Ishikawa (cell line): Measurements from ENCODE around the gene TDRD5.

ENCODE experiments used
- CEBPB ChIP-seq: IDR thresholded peaks from 2 replicates; pipeline ENCODE4 v1.6.1; 2012
- CREB1 ChIP-seq: IDR thresholded peaks from 2 replicates; pipeline ENCODE4 v1.6.1; 2012; ENCODE audit warnings: low read depth
- EGR1 ChIP-seq: IDR thresholded peaks from 2 replicates; pipeline ENCODE4 v1.6.1; 2012
- EP300 ChIP-seq: IDR thresholded peaks from 2 replicates; pipeline ENCODE4 v1.6.1; 2012; ENCODE audit warnings: borderline replicate concordance
- FOXM1 ChIP-seq: IDR thresholded peaks from 2 replicates; pipeline ENCODE4 v1.6.1; 2012; ENCODE audit warnings: low read depth, borderline replicate concordance
- MAX ChIP-seq: IDR thresholded peaks from 2 replicates; pipeline ENCODE4 v1.6.1; 2012
- NFIC ChIP-seq: IDR thresholded peaks from 2 replicates; pipeline ENCODE4 v1.6.1; 2012
- RAD21 ChIP-seq: IDR thresholded peaks from 2 replicates; pipeline ENCODE4 v1.6.1; 2012; ENCODE audit warnings: low read depth
- TAF1 ChIP-seq: IDR thresholded peaks from 2 replicates; pipeline ENCODE4 v1.6.1; 2012; ENCODE audit warnings: low read depth, mild to moderate bottlenecking
- TCF12 ChIP-seq: IDR thresholded peaks from 2 replicates; pipeline ENCODE4 v1.6.1; 2012; ENCODE audit warnings: low read depth
- TEAD4 ChIP-seq: IDR thresholded peaks from 2 replicates; pipeline ENCODE4 v1.6.1; 2012
- USF1 ChIP-seq: IDR thresholded peaks from 2 replicates; pipeline ENCODE4 v1.6.1; 2012
- YY1 ChIP-seq: IDR thresholded peaks from 2 replicates; pipeline ENCODE4 v1.6.1; 2012; ENCODE audit warnings: low read depth
- ZBTB7A ChIP-seq: IDR thresholded peaks from 2 replicates; pipeline ENCODE4 v1.6.1; 2012; ENCODE audit warnings: low read depth
- TF ChIP-seq, protein P1 (sequence below): IDR thresholded peaks from 2 replicates; pipeline ENCODE4 v1.6.1; 2012; ENCODE audit warnings: low read depth, mild to moderate bottlenecking

TDRD5 gene

GRCh38 chr1:179549368-179549700 lies 42.3 kb upstream of the TDRD5 start:
- TF ChIP-seq TCF12 (no peak), MAX (no peak), USF1 (no peak), EP300 (no peak), TEAD4 (no peak), CREB1 (no peak), TAF1 (no peak), NFIC (no peak), YY1 (no peak), ZBTB7A (no peak), RAD21 (no peak), EGR1 (no peak), FOXM1 (no peak), CEBPB (no peak)
- TF ChIP-seq, protein P1, sequence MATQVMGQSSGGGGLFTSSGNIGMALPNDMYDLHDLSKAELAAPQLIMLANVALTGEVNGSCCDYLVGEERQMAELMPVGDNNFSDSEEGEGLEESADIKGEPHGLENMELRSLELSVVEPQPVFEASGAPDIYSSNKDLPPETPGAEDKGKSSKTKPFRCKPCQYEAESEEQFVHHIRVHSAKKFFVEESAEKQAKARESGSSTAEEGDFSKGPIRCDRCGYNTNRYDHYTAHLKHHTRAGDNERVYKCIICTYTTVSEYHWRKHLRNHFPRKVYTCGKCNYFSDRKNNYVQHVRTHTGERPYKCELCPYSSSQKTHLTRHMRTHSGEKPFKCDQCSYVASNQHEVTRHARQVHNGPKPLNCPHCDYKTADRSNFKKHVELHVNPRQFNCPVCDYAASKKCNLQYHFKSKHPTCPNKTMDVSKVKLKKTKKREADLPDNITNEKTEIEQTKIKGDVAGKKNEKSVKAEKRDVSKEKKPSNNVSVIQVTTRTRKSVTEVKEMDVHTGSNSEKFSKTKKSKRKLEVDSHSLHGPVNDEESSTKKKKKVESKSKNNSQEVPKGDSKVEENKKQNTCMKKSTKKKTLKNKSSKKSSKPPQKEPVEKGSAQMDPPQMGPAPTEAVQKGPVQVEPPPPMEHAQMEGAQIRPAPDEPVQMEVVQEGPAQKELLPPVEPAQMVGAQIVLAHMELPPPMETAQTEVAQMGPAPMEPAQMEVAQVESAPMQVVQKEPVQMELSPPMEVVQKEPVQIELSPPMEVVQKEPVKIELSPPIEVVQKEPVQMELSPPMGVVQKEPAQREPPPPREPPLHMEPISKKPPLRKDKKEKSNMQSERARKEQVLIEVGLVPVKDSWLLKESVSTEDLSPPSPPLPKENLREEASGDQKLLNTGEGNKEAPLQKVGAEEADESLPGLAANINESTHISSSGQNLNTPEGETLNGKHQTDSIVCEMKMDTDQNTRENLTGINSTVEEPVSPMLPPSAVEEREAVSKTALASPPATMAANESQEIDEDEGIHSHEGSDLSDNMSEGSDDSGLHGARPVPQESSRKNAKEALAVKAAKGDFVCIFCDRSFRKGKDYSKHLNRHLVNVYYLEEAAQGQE = no peak

GRCh38 chr1:179550746-179551682 lies 40.6 kb upstream of the TDRD5 start:
- TF ChIP-seq CREB1 (no peak), TCF12 (no peak), ZBTB7A (no peak), NFIC (no peak), RAD21 (no peak), CEBPB (no peak), FOXM1 (no peak)

GRCh38 chr1:179554427-179554826 lies 37.2 kb upstream of the TDRD5 start:
- TF ChIP-seq YY1 = no peak
- TF ChIP-seq CREB1 = no peak
- TF ChIP-seq TCF12 = no peak
- TF ChIP-seq, protein P1 = no peak
- TF ChIP-seq ZBTB7A = no peak
- TF ChIP-seq TEAD4 = no peak
- TF ChIP-seq EGR1 = no peak
- TF ChIP-seq NFIC = no peak

- TF ChIP-seq YY1 (no peak), TCF12 (no peak), FOXM1 (no peak), ZBTB7A (no peak), EP300 (no peak), TEAD4 (no peak), CREB1 (no peak), CEBPB (no peak), NFIC (no peak), EGR1 (no peak), TAF1 (no peak), RAD21 (no peak), MAX (no peak)
- TF ChIP-seq, protein P1 = no peak
Observed at GRCh38 chr1:179558078-179558477, 33.6 kb upstream of the TDRD5 start.
